PFSK-1 (cell line): ENCODE results near the gene MYH10.

Experiments
- FOXP2 ChIP-seq: optimal IDR thresholded peaks from 2 replicates; pipeline ENCODE3; 2011; ENCODE audit warnings: borderline replicate concordance, control low read depth, inconsistent platforms; ENCODE audit not compliant: insufficient read depth; ENCODE audit errors: extremely low read length, extremely low read depth
- POLR2AphosphoS5 ChIP-seq: IDR thresholded peaks from 2 replicates; pipeline ENCODE4 v1.6.1; 2012; ENCODE audit warnings: low read depth, mild to moderate bottlenecking, control low read depth, low read length, moderate library complexity
- SIN3A ChIP-seq: IDR thresholded peaks from 2 replicates; pipeline ENCODE4 v1.6.1; 2012; ENCODE audit warnings: mild to moderate bottlenecking, low read length, moderate library complexity, borderline replicate concordance; ENCODE audit not compliant: insufficient read depth
- TAF1 ChIP-seq: IDR thresholded peaks from 2 replicates; pipeline ENCODE4 v1.6.1; 2012; ENCODE audit warnings: low read length, control low read depth, borderline replicate concordance; ENCODE audit not compliant: insufficient read depth
- TF ChIP-seq, protein P1 (sequence below), 2 experiments: IDR thresholded peaks; 2 replicates each; pipeline versions ENCODE4 v1.6.1 to v1.8.0; 2011 to 2012; ENCODE audit warnings: low read depth in 2 of 2, low read length in 2 of 2, control low read depth in 1 of 2, inconsistent platforms in 1 of 2, mild to moderate bottlenecking in 1 of 2, moderate library complexity in 1 of 2; ENCODE audit not compliant: insufficient read depth in 1 of 2

MYH10 gene

DNA sequence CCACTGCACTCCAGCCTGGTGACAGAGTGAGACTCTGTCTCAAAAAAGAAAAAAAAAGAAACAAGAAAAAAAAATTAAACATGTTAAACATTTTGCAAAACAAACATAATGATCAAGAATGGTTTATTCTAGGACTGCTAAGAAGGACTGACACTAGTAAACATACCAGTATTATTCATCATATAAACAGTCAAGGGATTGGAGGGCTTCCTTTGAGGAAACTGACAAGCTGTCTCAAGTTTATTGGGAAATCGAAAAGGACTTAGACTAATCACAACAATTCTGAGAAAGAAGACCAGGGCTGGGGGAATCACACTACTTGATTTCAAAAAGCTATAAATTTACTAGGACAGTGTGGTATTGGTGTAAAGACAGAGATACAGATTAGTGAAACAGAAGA lies 75.5 kb downstream of the MYH10 start:
- no peak for TF ChIP-seq FOXP2
- TF ChIP-seq SIN3A: no peak
- TF ChIP-seq TAF1: no peak
- TF ChIP-seq, protein P1, sequence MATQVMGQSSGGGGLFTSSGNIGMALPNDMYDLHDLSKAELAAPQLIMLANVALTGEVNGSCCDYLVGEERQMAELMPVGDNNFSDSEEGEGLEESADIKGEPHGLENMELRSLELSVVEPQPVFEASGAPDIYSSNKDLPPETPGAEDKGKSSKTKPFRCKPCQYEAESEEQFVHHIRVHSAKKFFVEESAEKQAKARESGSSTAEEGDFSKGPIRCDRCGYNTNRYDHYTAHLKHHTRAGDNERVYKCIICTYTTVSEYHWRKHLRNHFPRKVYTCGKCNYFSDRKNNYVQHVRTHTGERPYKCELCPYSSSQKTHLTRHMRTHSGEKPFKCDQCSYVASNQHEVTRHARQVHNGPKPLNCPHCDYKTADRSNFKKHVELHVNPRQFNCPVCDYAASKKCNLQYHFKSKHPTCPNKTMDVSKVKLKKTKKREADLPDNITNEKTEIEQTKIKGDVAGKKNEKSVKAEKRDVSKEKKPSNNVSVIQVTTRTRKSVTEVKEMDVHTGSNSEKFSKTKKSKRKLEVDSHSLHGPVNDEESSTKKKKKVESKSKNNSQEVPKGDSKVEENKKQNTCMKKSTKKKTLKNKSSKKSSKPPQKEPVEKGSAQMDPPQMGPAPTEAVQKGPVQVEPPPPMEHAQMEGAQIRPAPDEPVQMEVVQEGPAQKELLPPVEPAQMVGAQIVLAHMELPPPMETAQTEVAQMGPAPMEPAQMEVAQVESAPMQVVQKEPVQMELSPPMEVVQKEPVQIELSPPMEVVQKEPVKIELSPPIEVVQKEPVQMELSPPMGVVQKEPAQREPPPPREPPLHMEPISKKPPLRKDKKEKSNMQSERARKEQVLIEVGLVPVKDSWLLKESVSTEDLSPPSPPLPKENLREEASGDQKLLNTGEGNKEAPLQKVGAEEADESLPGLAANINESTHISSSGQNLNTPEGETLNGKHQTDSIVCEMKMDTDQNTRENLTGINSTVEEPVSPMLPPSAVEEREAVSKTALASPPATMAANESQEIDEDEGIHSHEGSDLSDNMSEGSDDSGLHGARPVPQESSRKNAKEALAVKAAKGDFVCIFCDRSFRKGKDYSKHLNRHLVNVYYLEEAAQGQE (IDR thresholded peaks at IDR 0.05; ENCODE audit: insufficient read depth in 1 of 2, low read depth in 2 of 2, low read length in 2 of 2): no peak
- no peak for TF ChIP-seq POLR2AphosphoS5

DNA sequence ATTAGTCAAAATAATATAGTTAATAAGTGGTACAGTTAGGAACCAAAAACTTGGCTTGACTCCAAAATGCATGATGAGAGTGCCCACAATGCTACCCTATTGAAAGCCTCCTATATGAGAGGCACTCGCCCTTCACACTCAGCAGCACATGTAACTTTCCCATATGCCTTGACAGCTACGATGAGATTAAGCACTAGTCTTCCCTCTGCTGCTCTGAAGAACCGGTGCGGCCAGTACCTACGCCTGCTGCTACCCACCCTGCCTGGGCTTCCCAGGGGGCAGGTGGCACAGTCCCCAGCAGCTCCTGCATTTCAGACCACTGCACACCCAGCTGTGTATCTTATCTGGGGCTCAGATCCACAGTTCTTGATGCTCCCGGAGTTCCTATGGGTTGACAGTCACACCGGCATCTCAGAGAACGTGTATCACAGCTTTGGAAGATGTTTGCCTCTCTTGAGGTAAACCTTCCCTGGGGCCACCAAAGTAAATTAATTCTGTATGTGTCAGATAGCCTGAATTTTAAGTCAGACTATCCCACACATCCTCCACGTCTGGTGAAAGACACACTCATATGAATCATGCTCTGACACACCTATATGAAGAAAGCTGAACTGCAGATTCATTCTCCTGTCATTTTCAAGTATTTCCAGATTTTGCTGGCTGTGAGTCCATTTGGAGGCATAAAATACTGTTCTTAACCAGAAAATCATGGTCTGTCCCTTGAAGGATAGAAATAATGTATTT lies 77.8 kb downstream of the MYH10 start:
- TF ChIP-seq FOXP2 (no peak), POLR2AphosphoS5 (no peak)
- TF ChIP-seq, protein P1 (IDR thresholded peaks at IDR 0.05; ENCODE audit: insufficient read depth in 1 of 2, low read depth in 2 of 2, low read length in 2 of 2): no peak

DNA sequence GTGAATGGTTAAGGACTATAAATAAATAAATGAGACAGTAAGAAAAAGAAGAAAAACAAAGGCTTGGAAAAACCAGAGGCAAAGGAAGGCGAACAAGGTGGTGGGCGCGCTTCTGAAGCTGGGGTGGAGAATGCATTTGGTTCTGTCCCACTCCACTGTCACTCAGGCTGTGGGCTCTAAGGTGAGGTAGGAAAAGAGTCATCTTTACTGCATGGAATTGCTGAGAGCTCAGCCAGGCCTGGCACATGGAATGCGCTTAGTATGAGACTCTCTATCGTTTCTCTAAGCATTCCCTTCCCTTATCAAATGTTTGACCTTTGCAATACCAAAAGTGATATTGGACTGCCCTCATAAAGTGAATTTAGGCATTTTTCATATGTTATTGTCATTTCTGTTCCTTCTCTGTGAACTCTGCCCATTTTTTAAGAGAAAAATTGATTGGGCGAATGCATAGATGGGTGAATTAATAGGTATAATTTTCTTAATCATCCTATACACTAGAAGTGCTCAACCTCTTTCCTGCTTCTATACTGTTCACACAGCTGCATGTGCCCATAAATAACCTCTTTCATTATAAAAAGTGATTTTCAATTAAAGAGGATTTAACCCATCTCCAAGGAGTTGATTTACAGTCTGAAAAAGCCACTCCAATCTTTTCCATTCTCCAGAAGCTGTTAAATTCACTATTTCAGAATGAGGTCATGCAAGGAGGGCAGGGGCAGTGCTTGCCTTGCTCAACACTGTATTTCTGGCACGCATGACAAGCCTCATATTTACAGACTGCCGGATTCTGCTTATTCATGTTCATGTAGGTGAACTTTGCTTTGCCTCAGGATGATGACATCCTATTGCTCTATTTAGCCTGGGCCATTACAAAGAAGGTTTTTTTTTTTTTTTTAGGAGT lies 87.7 kb downstream of the MYH10 start:
- no peak for TF ChIP-seq POLR2AphosphoS5

DNA sequence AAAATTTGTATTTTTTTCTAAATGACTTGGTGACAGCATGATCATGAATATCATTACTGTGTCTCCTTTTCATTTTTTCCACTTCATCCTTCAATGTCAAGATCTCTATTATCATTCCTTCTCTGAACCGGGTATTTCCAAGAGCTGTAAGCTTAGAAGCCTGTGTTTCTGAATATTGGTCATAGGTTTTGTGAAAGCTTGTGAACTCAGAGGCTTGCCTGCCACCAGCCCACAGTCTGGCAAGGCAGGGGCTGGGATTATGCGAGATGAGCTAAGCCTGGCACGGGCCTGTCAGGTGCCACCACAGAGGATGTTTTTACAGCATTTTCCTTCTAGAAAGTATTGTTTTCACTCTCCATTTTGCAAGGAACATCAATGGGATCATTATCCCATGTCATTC lies 92.8 kb downstream of the MYH10 start:
- TF ChIP-seq, protein P1 (IDR thresholded peaks at IDR 0.05; ENCODE audit: insufficient read depth in 1 of 2, low read depth in 2 of 2, low read length in 2 of 2): no peak
- no peak for TF ChIP-seq SIN3A

DNA sequence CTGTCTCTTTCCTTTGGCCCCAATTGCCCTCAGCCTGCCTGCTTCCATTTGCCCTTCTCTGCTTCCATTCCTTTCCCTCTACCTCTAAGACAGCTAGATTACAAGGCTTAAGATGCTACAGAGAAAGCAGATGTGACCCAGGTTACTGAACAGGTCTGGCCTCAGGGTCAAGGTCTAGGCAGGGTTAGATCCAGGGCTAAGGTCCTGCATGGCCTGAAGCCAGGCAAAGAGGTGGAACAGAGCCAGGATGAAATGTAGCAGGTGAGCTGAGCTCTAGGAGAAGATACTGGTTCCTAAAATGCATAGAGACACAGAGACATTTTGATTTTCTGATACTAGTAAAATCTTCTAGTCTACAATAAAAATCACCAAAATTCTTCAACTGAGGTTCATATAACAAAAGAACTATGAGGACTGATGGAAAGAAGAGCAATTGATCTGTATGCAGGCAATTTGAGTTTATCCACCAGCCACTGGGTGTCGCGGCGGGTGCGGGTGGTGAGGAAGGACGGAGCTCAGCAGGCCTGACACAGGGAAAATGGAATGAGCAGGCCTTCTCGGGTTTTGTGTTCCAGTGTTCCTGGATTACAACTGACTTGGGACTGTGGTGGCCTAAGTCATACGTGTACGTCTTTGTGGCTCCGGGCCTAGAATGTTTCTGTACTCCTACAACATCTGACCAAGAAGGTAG lies 95.9 kb downstream of the MYH10 start:
- TF ChIP-seq, protein P1 (IDR thresholded peaks at IDR 0.05; ENCODE audit: insufficient read depth in 1 of 2, low read depth in 2 of 2, low read length in 2 of 2): no peak
- TF ChIP-seq POLR2AphosphoS5 (no peak), SIN3A (no peak), TAF1 (no peak), FOXP2 (no peak)
